H1 (cell line): ENCODE results near the gene ARFGEF3. TPM values are rescaled to one million over a fixed set of nuclear protein-coding genes. Genes with fewer than 3 reads are reported as not detected.

Source experiments
- CTCF ChIA-PET: fragments of 300-600 bp; sonication (Branson Sonifier 250); formaldehyde crosslinking; loops from one replicate; lab custom pipeline; 2021; ENCODE audit not compliant: partially characterized antibody; lab: Charles Lee
- POLR2A ChIA-PET: fragments of 300-600 bp; sonication (Branson Sonifier 250); formaldehyde crosslinking; loops from one replicate; lab custom pipeline; 2021; ENCODE audit warnings: inconsistent platforms; ENCODE audit not compliant: partially characterized antibody; lab: Charles Lee
- DNase-seq, 2 experiments: peaks; one replicate each; pipeline versions ENCODE4 v3.0.0 to v3.0.0-alpha.2; 2010 to 2022; ENCODE audit warnings: low spot score in 2 of 2, low read depth in 1 of 2, mixed read lengths in 1 of 2
- FAIRE-seq: peaks from 2 replicates; lab custom pipeline; 2011; peaks lifted over from hg19 to GRCh38; lab: Jason Lieb, UNC
- H2AFZ ChIP-seq: 2 replicates; pipeline ENCODE4 v1.8.1; 2012; ENCODE audit warnings: low read length, inconsistent platforms
- H2AK5ac ChIP-seq: 2 replicates; pipeline ENCODE4 v1.6.1; 2013; ENCODE audit warnings: low read depth, low read length
- H2BK120ac ChIP-seq: replicated peaks from 2 replicates; pipeline ENCODE3; 2013; ENCODE audit warnings: low read depth, low read length, inconsistent platforms
- H2BK12ac ChIP-seq: 2 replicates; pipeline ENCODE4 v1.6.1; 2013; ENCODE audit warnings: low read depth, low read length
- H2BK15ac ChIP-seq: 2 replicates; pipeline ENCODE4 v1.6.1; 2013; ENCODE audit warnings: low read length
- H2BK20ac ChIP-seq: 2 replicates; pipeline ENCODE4 v1.6.1; 2013; ENCODE audit warnings: low read length
- H2BK5ac ChIP-seq: 2 replicates; pipeline ENCODE4 v1.6.1; 2013; ENCODE audit warnings: low read depth, low read length
- H3K14ac ChIP-seq: 2 replicates; pipeline ENCODE4 v1.6.1; 2013; ENCODE audit warnings: inconsistent platforms; ENCODE audit not compliant: insufficient read length
- H3K18ac ChIP-seq: 2 replicates; pipeline ENCODE4 v1.6.1; 2013; ENCODE audit warnings: low read length; ENCODE audit errors: extremely low read depth
- H3K23ac ChIP-seq: 2 replicates; pipeline ENCODE4 v1.6.1; 2013; ENCODE audit warnings: inconsistent platforms; ENCODE audit not compliant: insufficient read length
- H3K23me2 ChIP-seq: 2 replicates; pipeline ENCODE4 v1.6.1; 2013; ENCODE audit warnings: low read depth, low read length
- H3K27ac ChIP-seq: 2 replicates; pipeline ENCODE4 v1.6.1; 2011; ENCODE audit warnings: low read depth, low read length, inconsistent platforms
- H3K27me3 ChIP-seq, 4 experiments: replicated peaks in 1 of 4; 1 replicate in 1 of 4; 2 replicates in 3 of 4; pipeline versions ENCODE4 v1.6.1 to v1.8.1; 2011 to 2013; ENCODE audit warnings: low read length in 3 of 4, mild to moderate bottlenecking in 3 of 4, inconsistent platforms in 2 of 4, mixed read lengths in 2 of 4, moderate library complexity in 1 of 4; ENCODE audit not compliant: control insufficient read depth in 3 of 4, insufficient read depth in 3 of 4; ENCODE audit errors: extremely low read depth in 1 of 4
- H3K36me3 ChIP-seq, 4 experiments: 2 replicates each; pipeline versions ENCODE4 v1.6.1 to v1.8.1; 2011 to 2013; ENCODE audit warnings: mild to moderate bottlenecking in 4 of 4, low read length in 3 of 4, moderate library complexity in 2 of 4, control low read depth in 1 of 4, inconsistent platforms in 1 of 4; ENCODE audit not compliant: insufficient read depth in 4 of 4, control insufficient read depth in 2 of 4
- H3K4ac ChIP-seq: replicated peaks from 2 replicates; pipeline ENCODE3; 2013; ENCODE audit warnings: low read length, low read depth, mixed read lengths, inconsistent platforms; ENCODE audit not compliant: insufficient read length
- H3K4me1 ChIP-seq, 4 experiments: replicated peaks in 1 of 4; 1 replicate in 1 of 4; 2 replicates in 3 of 4; pipeline versions ENCODE4 v1.6.1 to v1.8.1; 2011 to 2013; ENCODE audit warnings: low read length in 3 of 4, inconsistent platforms in 2 of 4, mixed read lengths in 1 of 4; ENCODE audit not compliant: insufficient read depth in 4 of 4, control insufficient read depth in 3 of 4
- H3K4me2 ChIP-seq, 2 experiments: 2 replicates each; pipeline versions ENCODE4 v1.6.1 to v1.8.1; 2011 to 2013; ENCODE audit warnings: low read depth in 2 of 2, low read length in 2 of 2, control low read depth in 1 of 2, inconsistent platforms in 1 of 2, mild to moderate bottlenecking in 1 of 2; ENCODE audit not compliant: insufficient read depth in 1 of 2
- H3K4me3 ChIP-seq, 4 experiments: fragments of 200-600, 300-600 bp in 1 of 4; sonication (generic), shearing (Covaris generic), sonication (Bioruptor Twin) in 1 of 4; 2 replicates each; pipeline versions ENCODE4 v1.5.1 to v1.8.1; 2011 to 2016; ENCODE audit warnings: low read length in 4 of 4, low read depth in 3 of 4, control low read depth in 2 of 4, inconsistent platforms in 2 of 4, mild to moderate bottlenecking in 2 of 4, mixed read lengths in 1 of 4, moderate library complexity in 1 of 4; ENCODE audit not compliant: insufficient read depth in 2 of 4; ENCODE audit errors: extremely low read depth in 1 of 4
- H3K56ac ChIP-seq: replicated peaks from 2 replicates; pipeline ENCODE3; 2013; ENCODE audit warnings: low read depth, mild to moderate bottlenecking, mixed read lengths, low read length, inconsistent platforms; ENCODE audit not compliant: insufficient read length
- H3K79me1 ChIP-seq: 2 replicates; pipeline ENCODE4 v1.6.1; 2013; ENCODE audit warnings: low read depth, low read length, control low read depth
- H3K79me2 ChIP-seq, 2 experiments: 2 replicates each; pipeline versions ENCODE4 v1.6.1 to v1.8.1; 2012 to 2013; ENCODE audit warnings: low read length in 2 of 2, mild to moderate bottlenecking in 2 of 2, inconsistent platforms in 1 of 2; ENCODE audit not compliant: insufficient read depth in 2 of 2, control insufficient read depth in 1 of 2
- H3K9ac ChIP-seq, 4 experiments: replicated peaks in 1 of 4; 1 replicate in 1 of 4; 2 replicates in 3 of 4; pipeline versions ENCODE4 v1.6.1 to v1.8.1; 2011 to 2013; ENCODE audit warnings: low read depth in 3 of 4, low read length in 3 of 4, control low read depth in 2 of 4, mild to moderate bottlenecking in 2 of 4, moderate library complexity in 2 of 4, inconsistent platforms in 1 of 4; ENCODE audit errors: extremely low read depth in 1 of 4
- H3K9me3 ChIP-seq, 2 experiments: 2 replicates each; pipeline versions ENCODE4 v1.6.1 to v1.8.1; 2012 to 2013; ENCODE audit warnings: mild to moderate bottlenecking in 2 of 2, moderate library complexity in 2 of 2, control low read depth in 1 of 2, inconsistent platforms in 1 of 2, low read depth in 1 of 2, low read length in 1 of 2, mixed read lengths in 1 of 2; ENCODE audit not compliant: insufficient read depth in 2 of 2
- H4K20me1 ChIP-seq, 2 experiments: replicated peaks in 1 of 2; 2 replicates each; pipeline versions ENCODE3 to v1.8.1; 2011 to 2013; ENCODE audit warnings: inconsistent platforms in 2 of 2, low read length in 2 of 2, mild to moderate bottlenecking in 1 of 2; ENCODE audit not compliant: insufficient read depth in 2 of 2, control insufficient read depth in 1 of 2
- H4K5ac ChIP-seq: 2 replicates; pipeline ENCODE4 v1.6.1; 2013; ENCODE audit warnings: low read length, low read depth, mixed read lengths, inconsistent platforms; ENCODE audit not compliant: insufficient read length
- H4K8ac ChIP-seq: 2 replicates; pipeline ENCODE4 v1.8.0; 2013; ENCODE audit warnings: mild to moderate bottlenecking, moderate library complexity, low read length, inconsistent platforms; ENCODE audit not compliant: insufficient read depth; ENCODE audit errors: extremely low read depth
- H4K91ac ChIP-seq: replicated peaks from 2 replicates; pipeline ENCODE3; 2013; ENCODE audit warnings: low read length, mixed read lengths, inconsistent platforms; ENCODE audit not compliant: insufficient read length
- BCL11A ChIP-seq, 2 experiments: IDR thresholded peaks; one replicate each; pipeline ENCODE4 v1.6.1; 2011; ENCODE audit warnings: low read depth in 2 of 2, low read length in 2 of 2, mild to moderate bottlenecking in 2 of 2
- HDAC6 ChIP-seq: IDR thresholded peaks from one replicate; pipeline ENCODE4 v1.7.1; 2012; ENCODE audit warnings: low read depth, mild to moderate bottlenecking, inconsistent platforms, low read length, moderate library complexity
- KDM5A ChIP-seq: fragments of 200-600 bp; IDR thresholded peaks from 2 replicates; pipeline ENCODE4 v1.7.1; 2012; ENCODE audit warnings: mild to moderate bottlenecking, low read length, inconsistent platforms, mixed read lengths
- RBBP5 ChIP-seq: IDR thresholded peaks from 2 replicates; pipeline ENCODE4 v1.7.1; 2012; ENCODE audit warnings: low read depth, mild to moderate bottlenecking, inconsistent platforms, low read length, moderate library complexity, borderline replicate concordance
- TBP ChIP-seq: IDR thresholded peaks from 2 replicates; pipeline ENCODE4 v1.6.1; 2011; ENCODE audit warnings: low read depth, low read length, improper control_type of control experiment
- polyA plus RNA-seq, 7 experiments: library from polyadenylated mRNA; depleted of rRNA in 3 of 7; stranded (reverse) in 5 of 7; unstranded in 2 of 7; fragments of >200 nt in 5 of 7; fragments of 200-250 nt in 2 of 7; gene quantifications; 1 replicate in 5 of 7; 2 replicates in 1 of 7; 4 replicates in 1 of 7; pipeline versions ENCODE4 v1.2.1 to v1.2.3, GENCODE V29; 2011 to 2013; ENCODE audit warnings: missing spikeins in 2 of 7, mixed read lengths in 2 of 7
- total RNA-seq: library from RNA; stranded (reverse); fragmentation: NEBNext Ultra II Directional; extraction: Animal tissue kit (Norgen Biotek cat#: 25700); gene quantifications from 2 replicates; pipeline ENCODE4 v1.2.1, GENCODE V29; 2021

Gene ARFGEF3
- total and polyA plus RNA-seq, 2 of the 8 experiments (the other 6 are each of a cell fraction or from before 2014, with no cell fraction given): 5.8 to 23.2 TPM

- no peak for FAIRE-seq
Measured at GRCh38 chr6:138206862-138207261, 45.1 kb downstream of the ARFGEF3 start.

More at GRCh38 chr6:138206862-138207261, 45.1 kb downstream of the ARFGEF3 start:
- Histone ChIP-seq H3K4ac (no peak overlapping the region), H2BK12ac (no peak overlapping the region), H3K4me3 (no peak overlapping the region), H3K27ac (no peak overlapping the region), H2AK5ac (no peak overlapping the region), H2BK15ac (no peak overlapping the region), H4K8ac (no peak overlapping the region), H4K5ac (no peak overlapping the region), H4K91ac (no peak overlapping the region), H3K23me2 (no peaks in the 10 kb centered on the region), H3K23ac (no peak overlapping the region), H3K4me1 (peaks cover 0 to 4% (median 0%) of the 10 kb centered on the region in 4 experiments; a peak in 1 of 7 replicates), H2BK5ac (no peak overlapping the region), H3K14ac (no peak overlapping the region), H4K20me1 (no peaks in the 10 kb centered on the region), H2AFZ (no peak overlapping the region), H2BK120ac (no peak overlapping the region), H3K79me1 (no peaks in the 10 kb centered on the region), H3K4me2 (no peak overlapping the region), H3K36me3 (no peaks in the 10 kb centered on the region), H3K18ac (no peak overlapping the region), H3K9me3 (no peaks in the 10 kb centered on the region), H3K9ac (peak overlapping the region in 1 of 4 experiments; percentile 61; a peak in 1 of 7 replicates), H3K79me2 (no peaks in the 10 kb centered on the region), H3K27me3 (no peaks in the 10 kb centered on the region), H2BK20ac (no peak overlapping the region), H3K56ac (no peak overlapping the region)
- CTCF ChIA-PET: interaction anchor here (1.1 to 1.6 kb wide), 2 partner anchors 11 to 830 kb away, joined by 3 read pairs; partner anchors contain the start of gene PBOV1
- no peak for DNase-seq
- no peak for TF ChIP-seq HDAC6
- no peak for TF ChIP-seq KDM5A
- TF ChIP-seq BCL11A (IDR thresholded peaks at IDR 0.05; ENCODE audit: low read depth in 2 of 2, low read length in 2 of 2): no peak
- no peak for TF ChIP-seq TBP
- no peak for TF ChIP-seq RBBP5
- POLR2A ChIA-PET: no interaction called here
